Fibroblast of skin of back (primary cell): ENCODE data around the gene COPS2.
A peak's percentile ranks its signal among the peaks of the same experiment; 100 is the strongest.

Source experiments
- DNase-seq: peaks from one replicate; pipeline ENCODE4 v3.0.0-alpha.2; 2013

Gene COPS2

DNA sequence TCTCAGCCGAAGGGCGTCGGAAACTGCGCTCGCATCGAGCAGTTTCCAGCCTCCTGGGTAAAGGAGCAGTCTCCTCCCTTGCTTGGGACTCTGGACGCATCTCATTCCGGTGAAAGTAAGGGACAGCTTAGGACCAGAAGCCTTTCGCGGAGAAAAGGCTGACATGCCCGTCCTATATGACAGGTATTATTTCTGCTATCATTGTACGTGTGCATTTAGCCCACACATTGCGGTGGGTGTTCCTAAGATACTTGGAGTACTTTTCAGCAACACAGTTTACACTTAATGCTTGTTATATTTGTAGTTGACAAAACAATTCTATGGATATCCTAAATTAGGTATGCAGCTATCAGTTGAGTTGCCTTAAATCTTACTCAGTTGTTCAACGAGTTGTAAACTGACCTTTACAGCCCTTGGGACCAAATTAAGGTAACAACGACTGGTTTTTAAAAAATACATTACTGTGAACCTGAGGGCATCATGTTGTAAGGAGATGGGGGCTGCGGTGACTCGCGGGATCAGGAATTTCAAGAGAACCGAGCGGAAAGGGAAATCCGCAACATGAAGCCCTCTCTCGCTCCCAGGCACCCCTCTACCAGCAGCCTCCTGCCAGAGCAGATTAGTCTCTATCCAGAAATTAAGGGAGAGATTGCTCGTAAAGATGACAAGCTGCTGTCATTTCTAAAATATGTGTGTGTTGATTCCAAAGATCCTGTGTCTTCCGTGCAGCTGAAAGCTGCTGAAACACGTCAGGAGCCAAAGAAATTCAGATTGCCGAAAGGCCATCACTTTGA, 632 bp upstream of the COPS2 start:
- DNase-seq = peak; percentile 28

GRCh38 chr15:49154799-49155109, 645 bp downstream of the COPS2 start:
- no peak for DNase-seq

GRCh38 chr15:49154359-49154758, 1.0 kb downstream of the COPS2 start:
- DNase-seq = no peak

DNA sequence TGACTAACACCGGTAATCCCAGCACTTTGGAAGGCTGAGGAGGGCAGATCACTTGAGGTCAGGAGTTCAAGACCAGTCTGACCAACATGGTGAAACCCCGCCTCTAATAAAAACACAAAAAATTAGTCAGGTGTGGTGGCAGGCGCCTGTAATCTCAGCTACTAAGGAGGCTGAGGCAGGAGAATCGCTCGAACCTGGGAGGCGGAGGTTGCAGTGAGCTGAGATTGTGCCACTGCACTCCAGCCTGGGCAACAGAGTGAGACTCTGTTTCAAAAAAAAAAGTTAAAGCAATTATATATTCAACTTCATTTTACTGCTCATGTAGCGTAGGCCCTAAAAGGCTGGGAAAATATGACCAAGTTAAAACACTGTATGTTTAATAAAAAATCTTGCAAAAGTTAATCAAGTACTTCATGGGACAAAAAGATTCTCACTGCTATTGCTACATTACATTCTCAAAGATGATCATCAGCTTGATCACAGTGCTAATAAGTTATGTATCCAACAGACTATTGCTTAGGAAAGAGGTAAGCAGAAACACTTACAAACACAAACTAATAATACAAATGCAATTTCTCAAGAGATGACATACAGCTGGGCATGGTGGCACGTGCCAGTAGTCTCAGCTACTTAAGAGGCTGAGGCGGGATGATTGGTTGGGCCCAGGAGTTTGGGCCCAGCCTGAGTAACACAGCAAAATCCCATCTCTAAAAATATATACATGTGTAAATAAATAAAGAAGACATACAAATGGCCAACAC, 2.7 kb downstream of the COPS2 start:
- DNase-seq = no peak

- no peak for DNase-seq
These were observed 3.6 kb downstream of the COPS2 start for GRCh38 chr15:49151831-49152230.

DNA sequence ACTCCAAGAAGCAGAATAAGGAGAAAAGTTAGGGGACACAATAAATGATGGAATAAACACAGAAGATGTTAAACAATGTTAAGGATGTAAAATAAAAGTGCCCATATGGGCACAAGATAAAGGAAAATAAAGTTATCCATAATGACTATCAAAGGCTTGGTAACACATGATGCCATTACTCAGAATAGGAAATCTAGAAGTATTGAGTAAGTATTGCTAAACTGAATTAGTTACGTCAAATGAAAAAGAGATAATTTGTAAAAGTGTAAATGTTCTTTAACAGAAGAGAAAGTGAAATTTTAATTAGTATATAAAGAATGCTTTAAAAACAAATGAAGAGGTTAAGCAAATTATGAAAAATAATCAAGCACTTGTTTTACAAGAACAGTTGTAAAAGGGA, 6.7 kb downstream of the COPS2 start:
- no peak for DNase-seq

- DNase-seq = no peak
These were observed 7.1 kb downstream of the COPS2 start for GRCh38 chr15:49148298-49148697.

DNA sequence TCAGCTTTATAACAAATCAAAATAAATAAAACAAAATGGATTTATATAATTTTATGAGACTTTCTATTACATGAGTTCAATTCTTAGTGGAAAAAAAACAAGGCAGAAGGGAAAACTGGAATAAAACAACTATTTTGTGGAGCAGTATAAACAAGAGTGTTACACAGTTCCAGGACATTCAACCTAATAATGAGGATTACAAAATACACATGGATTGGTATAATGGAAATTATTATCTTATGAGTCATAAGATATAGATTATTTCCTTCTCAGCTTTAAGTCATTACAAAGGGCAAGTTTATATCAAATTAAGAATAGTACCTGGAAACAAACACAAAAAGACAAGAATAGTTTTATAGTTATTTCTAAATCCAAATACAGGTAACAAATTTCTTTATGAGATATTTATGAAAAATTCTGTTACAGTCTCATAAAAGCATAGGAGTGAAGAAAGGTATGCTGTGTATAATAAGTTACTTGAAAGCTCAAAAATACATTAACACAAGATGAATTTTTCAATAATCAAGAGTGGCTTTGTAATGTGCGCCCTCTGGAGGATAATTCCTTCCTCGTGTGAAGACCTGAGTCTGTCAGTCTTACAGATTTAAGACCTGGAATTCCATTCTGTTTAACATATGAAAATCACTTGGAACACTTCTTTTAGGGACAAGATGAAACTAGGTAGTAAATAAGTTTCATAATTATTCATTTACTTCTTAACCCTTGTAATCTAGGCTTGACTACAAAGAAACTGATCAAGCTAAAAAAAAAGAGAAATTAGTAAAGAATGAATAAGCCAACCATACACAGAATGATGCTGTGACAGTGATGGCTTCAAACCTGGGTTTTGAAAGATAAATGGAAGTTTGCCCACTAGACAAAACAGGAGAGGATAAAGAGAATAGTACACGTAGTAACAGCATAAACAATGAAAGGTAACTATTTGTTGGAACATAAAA, 9.5 kb downstream of the COPS2 start:
- DNase-seq = peak; percentile 67

GRCh38 chr15:49137861-49138260, 17.5 kb downstream of the COPS2 start:
- peak; percentile 74 for DNase-seq

DNA sequence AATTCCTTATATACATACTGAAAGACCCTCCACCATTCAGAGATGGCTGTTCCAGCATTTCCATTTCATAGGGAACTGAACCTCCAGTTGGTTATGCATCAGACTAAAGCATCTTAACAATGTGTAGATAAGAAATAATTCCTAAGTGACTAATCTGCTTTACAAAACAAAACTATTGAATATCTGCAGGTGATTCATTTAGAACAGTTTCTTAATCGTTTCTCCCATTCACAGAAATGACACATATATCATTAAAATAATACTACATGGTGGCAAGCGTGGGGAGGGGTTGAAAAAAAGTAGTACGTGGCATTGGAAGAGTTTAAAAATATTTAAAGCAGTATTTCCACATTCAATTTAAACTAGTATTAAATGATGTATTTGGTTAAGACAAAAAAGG, 19.5 kb downstream of the COPS2 start:
- DNase-seq = peak; percentile 92

GRCh38 chr15:49135342-49135857, 20.0 kb downstream of the COPS2 start:
- peak; percentile 5 for DNase-seq

DNA sequence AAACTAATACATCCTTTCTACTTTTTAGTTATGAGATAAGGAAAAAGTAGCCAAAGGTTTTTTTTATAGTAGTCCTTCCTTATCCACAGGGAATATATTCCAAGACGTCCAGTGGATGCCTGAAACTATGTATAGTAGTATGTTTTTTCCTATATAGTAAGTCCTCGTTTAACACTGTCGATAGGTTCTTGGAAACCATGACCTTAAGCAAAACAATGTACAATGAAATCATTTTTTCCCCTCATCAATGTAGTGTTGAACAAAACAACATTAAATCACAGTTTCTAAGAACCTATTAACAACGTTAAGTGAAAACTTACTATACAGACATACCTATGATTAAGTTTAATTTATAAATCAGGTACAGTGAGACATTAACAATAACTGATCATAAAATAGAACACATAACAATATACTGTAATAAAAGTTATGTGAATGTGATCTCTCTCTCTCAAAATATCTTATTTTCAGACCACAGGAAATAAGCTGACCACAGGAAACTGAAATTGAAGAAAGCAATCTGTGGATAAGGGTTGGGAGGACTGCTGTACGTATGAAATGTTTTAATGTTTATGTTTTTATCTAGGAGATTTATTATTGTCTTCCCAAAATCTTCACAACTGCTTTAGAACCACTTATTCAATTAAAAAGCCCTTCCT, 20.6 kb downstream of the COPS2 start:
- peak; percentile 50 for DNase-seq

GRCh38 chr15:49131403-49131802, 24.0 kb downstream of the COPS2 start:
- no peak for DNase-seq

DNA sequence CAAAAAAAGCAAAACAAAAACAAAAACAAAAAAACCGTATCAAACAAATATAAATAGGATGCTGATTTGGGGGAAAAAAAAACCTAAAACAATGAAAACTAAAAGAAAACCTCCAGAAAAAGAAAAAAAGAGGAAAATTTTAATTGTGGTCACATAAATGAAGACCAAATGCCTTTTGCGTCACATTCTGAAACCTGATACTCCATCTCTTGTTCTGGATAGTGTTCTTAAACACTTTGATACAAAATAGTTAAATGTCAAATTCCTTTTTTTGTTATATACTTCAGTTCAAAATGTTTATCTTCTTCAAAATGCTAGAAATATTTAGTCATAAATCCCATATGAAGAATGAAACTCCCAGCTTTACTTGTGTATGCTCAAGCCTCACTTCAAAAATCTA, 31.0 kb downstream of the COPS2 start:
- DNase-seq = no peak

DNA sequence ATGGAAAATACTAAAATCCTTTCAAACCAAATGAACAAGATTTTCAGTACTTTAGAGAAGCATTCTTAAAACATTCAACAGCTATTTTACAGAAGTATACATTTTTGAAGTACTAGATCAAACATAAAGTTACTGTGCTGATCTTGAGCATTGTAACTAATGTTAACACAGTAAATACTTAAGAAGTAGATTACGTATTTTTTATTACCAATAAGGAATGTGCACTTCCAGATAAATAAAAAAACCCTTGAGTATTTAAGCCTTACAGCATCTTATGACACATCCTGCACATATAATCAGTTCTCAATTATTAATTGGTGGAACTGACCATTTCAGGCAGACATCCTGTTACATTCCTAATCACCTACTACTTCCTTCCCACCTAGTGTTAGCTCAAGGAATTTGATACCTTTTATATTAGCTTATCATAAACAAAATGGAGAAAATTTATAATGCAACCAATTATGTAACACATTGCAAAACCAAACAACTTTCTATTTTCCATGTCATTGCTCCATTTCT, 32.8 kb downstream of the COPS2 start:
- DNase-seq = no peak

DNA sequence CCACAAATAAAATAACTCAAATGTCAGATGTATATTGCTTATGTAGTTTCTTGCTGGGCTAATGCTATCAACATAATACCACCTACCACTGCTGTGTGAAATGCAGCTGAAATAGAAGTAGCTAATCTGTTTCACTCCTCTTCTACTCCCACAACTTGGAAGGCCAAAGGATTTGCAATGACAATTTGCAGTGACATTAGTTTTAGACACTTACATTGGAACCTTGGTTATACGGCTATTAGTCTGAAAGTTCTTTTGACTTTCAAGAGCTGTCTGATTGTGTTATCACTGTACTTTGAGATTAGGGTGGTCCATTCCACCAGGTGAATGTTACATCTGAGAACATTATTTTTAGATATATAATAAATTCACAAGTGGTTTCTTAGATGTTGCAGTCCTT, 33.5 kb downstream of the COPS2 start:
- DNase-seq = no peak

DNA sequence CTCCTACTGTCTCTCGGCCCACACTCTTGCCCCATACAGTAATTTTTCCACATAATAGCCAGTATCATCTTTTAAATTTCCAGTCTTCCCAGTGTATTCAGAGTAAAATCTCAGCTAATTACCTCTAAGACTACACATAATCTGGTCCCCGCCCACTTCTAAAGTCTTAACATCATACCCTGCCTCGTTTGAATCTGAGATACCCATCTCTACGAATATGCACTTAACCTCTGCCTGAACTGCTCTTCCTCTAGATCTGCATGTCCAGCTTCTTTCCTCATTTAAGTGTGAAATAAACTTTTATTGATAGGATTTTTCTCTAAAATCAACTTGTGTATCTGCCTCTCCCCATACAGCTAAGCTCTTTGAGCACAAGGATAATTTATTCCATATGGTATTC, 34.6 kb downstream of the COPS2 start:
- no peak for DNase-seq

DNA sequence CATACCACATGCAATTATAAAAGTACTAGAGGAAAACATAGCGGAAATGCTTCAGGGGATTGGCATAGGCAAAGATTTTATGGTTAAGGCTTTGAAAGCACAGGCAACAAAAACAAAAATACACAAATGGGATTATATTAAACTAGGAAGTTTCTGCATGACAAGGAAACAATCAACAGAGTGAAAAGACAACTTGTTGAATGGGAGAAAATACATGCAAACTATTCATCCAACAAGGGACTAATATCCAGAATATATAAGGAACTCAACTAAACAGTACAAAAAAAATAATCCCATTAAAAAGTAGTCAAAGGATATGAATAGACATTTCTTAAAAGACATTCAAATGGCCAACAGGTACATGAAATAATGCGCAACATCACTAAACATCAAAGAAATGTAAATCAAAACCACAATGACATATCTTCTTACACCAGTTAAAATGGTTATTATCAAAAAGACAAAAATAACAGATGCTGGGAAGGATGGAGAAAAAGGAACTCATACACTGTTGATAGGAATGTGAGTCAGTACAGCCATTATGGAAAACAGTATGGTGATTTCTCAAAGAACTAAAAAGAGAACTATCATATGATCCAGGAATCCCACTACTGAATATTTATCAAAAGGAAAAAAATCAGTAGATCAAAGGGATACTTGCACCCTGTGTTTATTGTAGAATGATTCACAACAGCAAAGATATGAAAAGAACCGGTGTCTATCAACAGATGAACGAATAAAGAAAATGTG, 39.1 kb downstream of the COPS2 start:
- no peak for DNase-seq

DNA sequence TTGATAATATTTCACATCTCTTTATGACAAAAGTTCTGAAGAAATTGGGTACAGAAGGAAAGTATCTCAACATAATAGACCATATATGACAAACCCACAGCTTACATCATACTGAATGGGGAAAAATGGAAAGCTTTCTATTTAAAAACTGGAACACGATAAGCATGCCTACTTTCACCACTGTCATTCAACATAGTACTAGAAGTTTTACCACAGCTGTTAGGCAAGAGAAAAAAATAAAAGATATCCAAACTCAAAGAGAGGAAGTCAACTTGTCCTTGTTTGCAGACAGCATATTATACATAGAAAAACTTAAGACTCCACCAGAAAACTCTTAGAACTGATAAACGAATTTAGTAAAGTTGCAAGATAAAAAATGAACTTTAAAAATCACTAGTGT, 40.3 kb downstream of the COPS2 start:
- no peak for DNase-seq

DNA sequence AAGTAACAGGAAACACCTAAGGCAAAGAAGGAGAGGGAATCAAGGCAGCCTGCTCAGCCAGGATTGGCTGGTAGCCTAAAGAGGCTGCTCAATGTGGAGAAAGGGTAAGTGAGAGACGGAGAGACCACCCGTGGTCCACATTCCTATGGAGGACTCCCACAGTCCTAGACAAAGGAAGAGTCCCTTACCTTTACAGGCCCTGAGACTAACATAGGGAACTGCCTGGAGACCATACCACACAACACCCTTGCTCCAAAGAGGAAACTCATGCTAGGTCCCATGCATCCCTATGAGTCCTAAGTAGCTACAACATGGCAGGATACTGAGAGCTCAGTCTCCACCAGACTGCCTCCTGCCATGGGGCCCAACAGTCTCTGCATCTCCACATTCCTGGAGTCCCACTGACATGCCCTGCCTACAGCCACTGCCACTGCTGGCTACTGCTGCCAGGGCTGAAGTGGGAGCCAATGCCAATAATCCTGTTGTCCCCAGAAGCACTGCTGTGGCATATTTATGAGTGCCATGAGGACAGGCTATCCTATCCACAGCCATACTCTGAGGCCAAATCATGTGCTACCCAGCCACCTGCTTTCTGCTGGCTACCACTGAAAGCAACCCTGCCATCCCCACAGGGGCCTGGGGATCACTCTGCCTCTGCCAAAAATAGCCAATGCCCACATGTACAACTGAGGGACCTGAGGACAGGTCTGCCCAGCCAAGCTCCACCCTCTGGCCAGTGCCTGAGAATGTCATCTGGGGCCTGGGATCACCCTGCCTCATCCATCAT, 45.0 kb downstream of the COPS2 start:
- DNase-seq = no peak

- DNase-seq = peak; percentile 66
These were observed 52.4 kb downstream of the COPS2 start for GRCh38 chr15:49103002-49103401.
